Measurements from ENCODE around the gene LYZL1.

The LYZL1 gene

GRCh38 chr10:29263506-29263905 lies 25.4 kb upstream of the LYZL1 start:
- no peak for DNase-seq (ENCODE audit: extremely low read depth, low read depth)
- TF ChIP-seq, protein P1, sequence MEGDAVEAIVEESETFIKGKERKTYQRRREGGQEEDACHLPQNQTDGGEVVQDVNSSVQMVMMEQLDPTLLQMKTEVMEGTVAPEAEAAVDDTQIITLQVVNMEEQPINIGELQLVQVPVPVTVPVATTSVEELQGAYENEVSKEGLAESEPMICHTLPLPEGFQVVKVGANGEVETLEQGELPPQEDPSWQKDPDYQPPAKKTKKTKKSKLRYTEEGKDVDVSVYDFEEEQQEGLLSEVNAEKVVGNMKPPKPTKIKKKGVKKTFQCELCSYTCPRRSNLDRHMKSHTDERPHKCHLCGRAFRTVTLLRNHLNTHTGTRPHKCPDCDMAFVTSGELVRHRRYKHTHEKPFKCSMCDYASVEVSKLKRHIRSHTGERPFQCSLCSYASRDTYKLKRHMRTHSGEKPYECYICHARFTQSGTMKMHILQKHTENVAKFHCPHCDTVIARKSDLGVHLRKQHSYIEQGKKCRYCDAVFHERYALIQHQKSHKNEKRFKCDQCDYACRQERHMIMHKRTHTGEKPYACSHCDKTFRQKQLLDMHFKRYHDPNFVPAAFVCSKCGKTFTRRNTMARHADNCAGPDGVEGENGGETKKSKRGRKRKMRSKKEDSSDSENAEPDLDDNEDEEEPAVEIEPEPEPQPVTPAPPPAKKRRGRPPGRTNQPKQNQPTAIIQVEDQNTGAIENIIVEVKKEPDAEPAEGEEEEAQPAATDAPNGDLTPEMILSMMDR (IDR thresholded peaks at IDR 0.05; ENCODE audit: low read depth, low read length): no peak

DNA sequence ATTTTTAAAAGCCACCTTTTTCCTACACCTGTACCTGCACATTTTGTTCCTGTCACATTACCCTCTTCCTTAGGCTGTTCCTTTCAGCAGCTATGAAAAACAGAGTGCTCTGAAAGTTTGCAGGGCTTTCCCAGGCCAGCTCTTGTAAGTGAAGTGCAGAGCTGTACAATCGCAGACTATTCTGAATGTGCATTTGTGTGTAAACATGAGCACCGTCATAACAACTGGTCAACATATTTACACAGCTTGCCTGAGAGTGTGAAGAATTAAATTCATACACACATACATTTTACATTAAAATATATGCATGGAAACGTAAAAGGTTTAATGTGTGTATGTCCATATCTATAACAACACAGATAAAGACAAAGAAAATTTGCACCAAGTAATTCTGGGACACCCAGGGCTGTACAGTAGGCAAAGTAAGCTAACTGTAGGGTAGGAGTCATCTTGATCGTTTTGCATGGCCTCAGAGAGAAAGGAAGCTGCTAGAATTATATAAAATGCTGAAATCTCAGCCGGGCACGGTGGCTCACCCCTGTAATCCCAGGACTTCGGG lies 23.6 kb upstream of the LYZL1 start:
- TF ChIP-seq, protein P1 (IDR thresholded peaks at IDR 0.05; ENCODE audit: low read depth, low read length): no peak
- DNase-seq (ENCODE audit: extremely low read depth, low read depth): no peak

- DNase-seq (ENCODE audit: extremely low read depth, low read depth): peak; percentile 48
- TF ChIP-seq, protein P1 (IDR thresholded peaks at IDR 0.05; ENCODE audit: low read depth, low read length): no peak
These were observed 22.2 kb upstream of the LYZL1 start for GRCh38 chr10:29266641-29267040.

DNA sequence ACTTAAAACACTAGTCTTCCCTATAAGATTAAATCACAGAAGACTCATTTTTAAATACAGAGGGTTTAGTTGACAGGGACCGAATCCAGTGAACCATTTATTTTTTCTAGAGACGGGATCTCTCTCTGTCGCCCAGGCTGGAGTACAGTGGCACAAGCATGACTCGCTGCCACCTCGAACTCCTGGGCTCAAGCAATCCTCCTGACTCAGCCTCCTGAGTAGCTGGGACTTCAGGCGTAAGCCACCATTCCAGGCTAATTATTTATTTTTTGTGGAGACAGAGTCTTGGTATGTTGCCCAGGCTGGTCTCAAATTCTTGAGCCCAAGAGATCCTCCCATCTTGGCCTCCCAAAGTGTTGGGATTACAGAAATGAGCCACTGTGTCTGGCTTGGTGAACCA lies 20.9 kb upstream of the LYZL1 start:
- DNase-seq (ENCODE audit: extremely low read depth, low read depth): no peak
- TF ChIP-seq, protein P1 (IDR thresholded peaks at IDR 0.05; ENCODE audit: low read depth, low read length): no peak

DNA sequence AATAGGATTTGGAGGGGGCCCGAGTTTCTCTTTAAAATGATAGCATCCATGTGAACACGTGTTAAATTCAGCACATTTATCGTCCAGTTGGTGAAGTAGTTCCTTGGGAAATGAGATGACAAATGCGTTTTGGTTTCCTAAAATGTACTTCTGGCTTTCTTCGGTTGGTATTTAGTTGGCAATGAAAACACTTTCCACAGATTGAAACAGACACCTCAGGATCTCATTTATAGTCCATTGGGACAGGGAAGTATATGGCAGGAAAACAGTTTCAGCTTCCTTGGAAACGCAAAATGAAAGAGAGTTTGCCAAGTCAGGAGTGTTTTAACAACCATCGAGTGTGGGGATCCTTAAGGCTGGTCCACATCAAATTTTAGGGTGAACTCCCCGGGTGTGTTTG lies 19.4 kb upstream of the LYZL1 start:
- no peak for DNase-seq (ENCODE audit: extremely low read depth, low read depth)
- TF ChIP-seq, protein P1 (IDR thresholded peaks at IDR 0.05; ENCODE audit: low read depth, low read length): no peak

GRCh38 chr10:29270883-29271282 lies 18.0 kb upstream of the LYZL1 start:
- TF ChIP-seq, protein P1 (IDR thresholded peaks at IDR 0.05; ENCODE audit: low read depth, low read length): no peak
- no peak for DNase-seq (ENCODE audit: extremely low read depth, low read depth)

DNA sequence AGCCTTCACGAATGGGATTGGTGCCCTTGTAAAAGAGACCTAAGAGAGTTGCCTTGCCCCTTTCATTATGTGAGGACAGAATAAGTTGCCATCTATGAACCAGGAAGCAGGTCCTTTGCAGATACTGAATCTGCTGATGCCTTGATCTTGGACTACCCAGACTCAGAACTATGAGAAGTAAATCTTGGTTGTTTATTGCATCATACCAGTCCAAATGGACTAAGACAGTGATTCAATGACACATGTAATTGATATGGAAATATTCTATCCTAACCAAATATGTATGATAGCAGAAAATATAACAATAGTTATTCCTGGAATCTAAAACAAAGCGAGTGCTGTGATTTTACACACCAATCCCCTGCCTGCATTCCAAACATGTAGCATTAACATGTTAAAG lies 17.0 kb upstream of the LYZL1 start:
- TF ChIP-seq, protein P1 (IDR thresholded peaks at IDR 0.05; ENCODE audit: low read depth, low read length): no peak
- DNase-seq (ENCODE audit: extremely low read depth, low read depth): no peak

Measured in AG09319 (cell line).